ENCODE measurements around the gene DLX2. TPM values are rescaled to one million over a fixed set of nuclear protein-coding genes. Genes with fewer than 3 reads are reported as not detected.
"Not testable (repeated sequence)": the region's sequence is repeated elsewhere in the genome, so short reads cannot be mapped to it uniquely, and the experiment has no call there.

Gene DLX2
- total RNA-seq, 1 donor from 2014 or later = not detected

DNA sequence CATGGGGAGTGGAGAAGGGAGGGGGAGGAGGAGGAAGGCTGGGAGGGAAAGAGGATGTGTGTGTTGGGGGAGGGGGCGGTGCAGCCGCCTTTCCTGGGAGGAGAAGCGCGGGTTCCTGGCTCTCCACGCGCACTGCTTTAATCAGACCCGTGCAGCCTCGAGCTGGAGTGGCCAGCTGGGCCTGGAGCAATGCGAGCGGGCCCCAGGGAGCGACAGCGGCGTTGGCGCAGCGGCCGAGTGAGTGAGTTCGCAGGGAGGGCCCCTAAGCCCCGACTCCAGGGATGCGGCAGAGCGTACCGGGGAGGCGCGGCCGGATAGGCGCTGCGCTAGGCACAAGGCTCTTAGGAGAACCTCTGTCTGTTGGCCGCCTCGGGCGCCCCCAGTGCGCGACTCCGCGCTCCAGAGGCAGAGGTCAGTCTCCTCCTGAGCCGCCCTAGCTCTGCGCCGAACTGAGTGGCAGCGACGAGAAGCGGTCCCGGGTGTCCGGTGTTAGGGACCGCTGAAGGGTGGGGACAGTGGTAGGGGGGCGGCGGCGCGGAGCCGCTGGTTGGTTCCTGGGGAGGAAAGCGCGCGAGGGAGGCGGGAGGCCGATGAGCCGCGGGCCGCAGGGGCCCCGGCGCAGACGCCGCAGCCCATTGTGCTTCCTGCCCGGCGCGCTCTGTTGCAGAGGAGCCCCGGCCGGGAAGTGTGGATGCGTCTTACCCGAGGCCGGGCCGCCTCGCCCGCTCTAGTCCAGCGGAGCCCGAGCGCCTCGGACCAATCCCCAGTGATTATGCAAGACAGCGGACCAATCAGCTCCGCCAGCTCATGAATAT is 17.8 kb downstream of the DLX2 start:
- intact Hi-C loops (cut with micrococcal nuclease) = loop anchor here (5.0 kb wide), 4 partner anchors 193 to 378 kb away; partner anchors contain the start of genes ITGA6 and SLC25A12

DNA sequence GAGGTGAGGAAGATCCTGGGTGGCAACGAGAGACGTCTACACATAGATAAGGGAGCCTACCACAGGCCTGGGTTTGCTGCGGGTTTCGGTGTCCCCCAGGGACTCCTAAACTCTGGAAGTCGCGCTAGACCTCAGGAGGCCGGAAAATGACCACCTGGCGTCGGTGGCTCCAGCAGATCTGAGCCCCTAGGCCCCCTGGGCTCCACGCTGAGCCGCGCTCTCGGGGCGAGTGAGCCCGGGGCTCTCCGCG is 18.4 kb downstream of the DLX2 start:
- intact Hi-C loops (cut with micrococcal nuclease) = no loop called here

DNA sequence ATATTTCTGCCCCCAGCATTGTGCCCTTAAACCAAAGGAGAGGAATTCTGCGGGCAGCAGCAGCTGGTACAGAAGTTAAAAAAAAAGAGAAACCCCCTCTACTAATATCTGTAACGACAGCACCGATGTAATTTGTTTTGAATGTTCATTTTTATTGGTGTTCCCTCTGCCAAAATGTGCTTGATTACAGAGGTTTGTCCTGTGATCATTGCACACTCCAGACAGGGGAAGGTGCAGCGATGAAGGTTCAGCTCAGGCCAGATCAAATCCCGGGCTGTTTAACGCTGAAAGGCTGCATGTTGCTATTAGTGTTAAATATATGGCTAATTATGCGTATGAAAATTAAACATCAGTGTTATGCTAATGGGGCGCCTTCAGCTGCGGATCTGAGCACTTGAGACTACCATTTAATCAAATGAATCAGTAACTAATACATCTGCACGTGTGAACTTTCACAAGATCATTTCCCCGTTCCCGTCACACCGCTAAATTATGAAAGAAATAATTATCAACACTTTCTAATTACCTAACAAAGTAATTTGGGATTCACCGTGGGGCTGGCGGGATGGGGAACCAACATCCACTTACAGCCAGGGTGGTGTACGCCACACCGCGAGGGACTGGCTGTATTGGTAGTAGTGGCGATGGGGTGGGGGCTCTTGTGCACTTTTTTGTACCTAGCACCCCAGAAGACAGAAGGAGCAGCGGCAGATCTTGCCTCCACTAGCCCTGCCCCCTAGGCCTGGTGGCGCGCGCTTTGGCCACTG is 18.9 kb downstream of the DLX2 start:
- intact Hi-C loops (cut with micrococcal nuclease) = no loop called here

DNA sequence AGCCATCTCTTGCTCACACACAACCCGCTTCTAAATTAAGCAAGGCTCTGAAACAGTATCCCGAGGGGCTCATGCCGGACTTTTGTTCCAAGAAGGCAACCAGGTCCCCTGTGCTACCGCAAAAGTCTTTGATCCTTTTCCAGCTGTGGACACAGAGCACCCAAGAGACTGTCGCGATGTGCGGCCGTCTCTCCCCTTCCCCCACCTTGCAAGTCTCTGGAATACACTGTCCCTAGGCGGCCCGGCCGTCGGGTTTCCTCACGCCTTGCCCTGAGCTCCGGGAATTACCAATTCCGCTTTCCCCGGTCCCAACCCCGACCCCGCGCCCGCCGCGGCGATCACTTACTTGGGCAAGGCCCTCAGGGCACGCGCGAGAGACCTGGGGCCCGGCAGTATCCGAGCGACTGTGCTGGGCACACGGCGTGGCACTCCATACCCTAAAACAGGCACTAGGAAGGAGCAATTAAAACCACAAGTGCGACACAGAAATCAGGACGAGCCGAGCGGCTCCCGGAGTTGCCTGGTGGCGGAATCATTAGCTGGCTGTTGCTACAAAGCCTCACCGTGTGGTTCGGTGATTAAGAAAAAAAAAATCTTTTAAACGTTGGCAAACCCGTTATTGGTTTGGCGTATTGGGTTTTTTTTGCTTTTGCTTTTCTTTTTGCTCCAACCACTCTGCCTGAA is 19.6 kb downstream of the DLX2 start:
- intact Hi-C loops (cut with micrococcal nuclease) = no loop called here

DNA sequence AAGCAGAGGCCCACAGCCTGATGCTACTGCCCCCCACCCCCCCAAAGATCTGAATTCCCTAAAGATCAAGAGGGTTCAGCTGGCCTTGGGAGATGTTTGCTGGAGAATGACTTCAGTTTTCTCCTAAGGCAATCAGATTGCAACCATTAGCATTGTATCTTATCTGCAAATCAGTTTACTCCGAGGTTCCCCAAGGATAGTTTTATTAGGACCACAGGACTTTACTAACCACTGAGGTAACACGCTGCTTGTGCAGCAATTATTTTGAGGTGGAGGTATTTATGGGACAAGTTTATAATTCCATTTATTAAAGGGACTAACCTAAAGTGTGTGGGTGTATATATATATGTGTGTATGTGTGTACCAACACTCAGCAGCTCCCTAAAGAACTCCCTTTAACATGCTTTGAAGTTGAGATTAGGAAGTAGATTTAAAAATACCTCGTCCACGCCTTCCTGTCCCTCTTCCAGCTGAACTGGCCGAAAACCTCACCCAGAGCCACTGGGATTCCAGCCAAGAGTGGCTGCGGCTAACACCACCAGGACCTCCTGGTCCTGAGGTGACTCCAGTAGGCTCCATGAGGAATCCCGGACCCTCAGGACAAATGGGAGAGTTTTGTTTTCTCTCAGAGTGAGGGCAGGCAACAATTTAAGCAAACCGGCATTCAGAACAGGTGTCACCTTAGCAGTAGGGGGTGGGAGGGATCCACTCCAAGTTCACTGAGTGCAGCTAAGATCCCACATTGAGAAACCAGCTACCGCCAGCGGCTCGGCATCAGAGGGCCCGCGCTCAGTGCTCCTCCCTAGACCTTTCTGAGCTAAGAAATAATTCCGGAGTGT is 20.4 kb downstream of the DLX2 start:
- intact Hi-C loops (cut with micrococcal nuclease) = no loop called here

DNA sequence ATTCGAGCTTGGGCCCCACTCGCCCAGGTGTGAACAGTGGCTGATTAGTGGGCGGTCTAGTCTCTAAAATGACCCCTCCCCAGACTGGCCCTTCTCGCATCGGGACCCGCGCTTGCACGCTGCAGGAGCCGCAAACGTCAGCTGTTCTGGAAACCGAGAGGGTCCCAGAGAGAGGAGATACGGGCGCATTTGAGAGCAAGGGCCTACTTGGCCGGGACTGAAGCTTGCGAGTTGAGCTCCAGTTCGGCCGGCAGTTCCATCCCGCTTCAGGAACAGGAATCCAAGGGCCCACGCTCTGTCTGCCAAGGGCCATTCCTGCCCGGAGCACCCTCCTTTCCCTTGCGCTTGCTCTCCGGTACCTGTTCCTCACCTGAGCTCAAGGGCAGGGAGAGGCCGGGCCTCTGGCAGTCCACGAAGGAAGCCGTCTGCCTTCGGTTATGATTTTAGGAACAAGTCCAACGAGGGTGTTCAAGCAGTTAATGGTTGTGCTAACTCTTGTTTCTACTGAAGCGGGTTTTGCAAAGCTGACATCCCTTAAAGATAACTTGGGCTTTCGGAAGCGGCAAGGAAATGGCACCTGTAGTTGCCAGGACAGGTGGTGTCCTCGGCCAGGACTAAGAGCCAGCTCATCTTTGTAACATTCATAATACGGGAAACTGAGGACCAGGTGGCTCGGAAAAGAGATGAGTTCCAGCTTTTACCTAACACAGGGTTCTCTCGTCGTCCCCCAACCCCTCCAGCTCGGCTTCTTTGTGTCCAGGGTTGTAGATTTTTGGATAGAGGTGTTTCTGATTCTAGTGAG is 21.3 kb downstream of the DLX2 start:
- intact Hi-C loops (cut with micrococcal nuclease) = no loop called here

DNA sequence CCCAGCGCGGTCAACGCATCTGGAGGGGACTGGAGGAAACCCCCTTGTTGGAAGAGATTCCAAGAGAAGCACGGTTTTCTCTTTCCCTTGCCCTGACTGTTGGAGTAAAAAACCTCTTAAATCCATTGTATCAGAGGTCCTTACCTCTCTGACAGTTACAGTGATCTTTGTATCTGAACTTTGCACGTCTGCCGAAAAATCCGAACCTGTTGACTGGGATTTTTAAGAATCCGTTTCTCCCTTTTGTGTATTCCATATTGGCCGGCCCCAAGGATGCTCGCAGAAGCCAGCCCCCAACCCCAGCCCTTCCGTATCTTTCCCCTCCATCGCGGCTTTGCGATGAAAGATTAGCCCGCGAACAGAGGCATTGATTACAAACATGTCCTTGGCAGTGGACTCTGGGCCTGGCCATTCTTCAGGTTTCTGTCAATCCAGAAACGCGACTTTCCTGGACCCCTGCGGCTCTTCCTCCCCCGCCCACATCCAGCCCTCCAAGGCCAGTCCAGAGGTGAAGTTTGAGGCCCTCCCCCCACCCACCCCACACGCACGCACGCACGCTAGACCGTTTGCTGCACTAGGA is 22.0 kb downstream of the DLX2 start:
- intact Hi-C loops (cut with micrococcal nuclease) = no loop called here

DNA sequence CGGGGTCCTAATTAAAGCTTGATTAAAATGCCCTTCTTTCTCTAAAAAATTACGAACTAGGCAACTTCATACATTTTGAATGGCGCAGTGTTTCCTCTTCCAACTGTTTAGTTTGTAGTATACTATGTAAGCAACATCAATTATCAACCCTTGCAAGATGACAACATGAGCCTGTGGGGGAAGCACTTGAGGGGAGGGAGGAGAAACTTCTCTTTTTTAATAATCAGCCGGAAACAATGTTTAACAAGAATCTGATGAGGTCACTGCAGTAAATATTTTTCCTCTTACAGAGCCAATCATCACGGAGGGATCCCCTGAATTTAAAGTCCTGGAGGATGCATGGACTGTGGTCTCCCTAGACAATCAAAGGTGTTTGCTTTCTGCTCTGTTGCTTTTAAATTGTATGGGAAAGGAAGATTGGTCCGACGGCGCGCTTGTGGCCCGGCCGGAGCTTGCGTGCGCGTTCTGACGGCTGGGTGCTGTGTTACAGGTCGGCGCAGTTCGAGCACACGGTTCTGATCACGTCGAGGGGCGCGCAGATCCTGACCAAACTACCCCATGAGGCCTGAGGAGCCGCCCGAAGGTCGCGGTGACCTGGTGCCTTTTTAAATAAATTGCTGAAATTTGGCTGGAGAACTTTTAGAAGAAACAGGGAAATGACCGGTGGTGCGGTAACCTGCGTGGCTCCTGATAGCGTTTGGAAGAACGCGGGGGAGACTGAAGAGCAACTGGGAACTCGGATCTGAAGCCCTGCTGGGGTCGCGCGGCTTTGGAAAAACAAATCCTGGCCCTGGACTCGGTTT is 22.7 kb downstream of the DLX2 start:
- intact Hi-C loops (cut with micrococcal nuclease) = loop anchor here (5.0 kb wide), 1 partner anchor 138 kb away; no protein-coding TSS in a partner anchor

DNA sequence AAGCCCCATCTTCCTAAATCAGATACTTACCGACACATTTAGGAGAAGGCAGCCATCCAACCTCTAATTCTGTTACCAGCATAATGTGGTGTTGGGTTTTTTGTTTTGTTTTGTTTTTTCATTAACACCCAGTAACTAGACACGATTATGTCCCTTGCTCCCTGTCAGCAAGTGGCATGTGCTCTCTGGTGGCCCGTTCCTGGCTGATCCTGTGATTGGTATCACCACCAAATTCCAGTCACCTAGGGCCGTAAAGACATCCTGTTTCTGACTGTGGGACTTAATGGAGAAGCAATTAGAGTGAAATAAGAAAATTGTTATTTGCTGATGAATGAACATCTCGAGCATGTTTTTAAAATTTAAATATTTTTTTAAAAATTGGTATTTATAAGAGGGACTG is 23.3 kb downstream of the DLX2 start:
- intact Hi-C loops (cut with micrococcal nuclease) = loop anchor here (5.0 kb wide), 1 partner anchor 137 kb away; no protein-coding TSS in a partner anchor

DNA sequence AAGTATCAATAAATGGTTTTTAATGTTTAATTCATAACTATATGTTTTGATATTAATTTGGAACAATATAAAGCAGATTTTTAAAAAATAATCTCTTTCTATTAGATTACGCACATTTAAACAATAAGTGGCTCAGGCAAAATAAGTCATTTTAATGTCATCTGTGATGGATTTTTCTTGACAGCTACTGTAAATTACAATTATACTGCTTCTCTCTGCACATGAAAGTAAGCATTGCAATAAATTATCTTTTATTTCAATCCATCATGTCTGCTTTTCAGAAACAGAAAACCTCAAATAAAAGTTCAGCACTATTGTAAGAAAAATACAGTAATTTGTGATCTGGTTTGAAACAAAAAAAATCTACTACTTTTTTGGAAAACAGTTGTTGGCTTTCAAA is 28.4 kb downstream of the DLX2 start:
- intact Hi-C loops (cut with micrococcal nuclease) = loop anchor here (5.0 kb wide), 1 partner anchor 38 kb away; no protein-coding TSS in a partner anchor

DNA sequence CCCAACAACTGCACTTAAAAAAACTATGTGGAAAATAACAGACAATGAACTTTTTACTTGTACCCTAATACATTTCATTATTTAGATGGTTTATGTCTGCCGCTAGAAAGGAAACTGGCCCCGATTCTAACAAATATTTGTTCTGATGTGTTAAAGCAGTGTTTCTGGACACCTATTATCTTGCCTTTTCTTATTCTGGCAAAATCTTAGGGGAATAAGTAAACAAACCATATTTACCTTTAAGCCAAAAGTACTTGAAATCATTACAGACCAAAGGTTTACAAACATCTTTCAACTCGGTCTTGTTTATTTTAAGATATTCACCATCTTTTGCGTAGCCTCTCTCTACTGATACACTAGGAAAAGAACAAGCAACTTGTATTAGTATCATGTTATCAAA is 29.2 kb downstream of the DLX2 start:
- intact Hi-C loops (cut with micrococcal nuclease) = loop anchor here (5.0 kb wide), 1 partner anchor 39 kb away; no protein-coding TSS in a partner anchor

DNA sequence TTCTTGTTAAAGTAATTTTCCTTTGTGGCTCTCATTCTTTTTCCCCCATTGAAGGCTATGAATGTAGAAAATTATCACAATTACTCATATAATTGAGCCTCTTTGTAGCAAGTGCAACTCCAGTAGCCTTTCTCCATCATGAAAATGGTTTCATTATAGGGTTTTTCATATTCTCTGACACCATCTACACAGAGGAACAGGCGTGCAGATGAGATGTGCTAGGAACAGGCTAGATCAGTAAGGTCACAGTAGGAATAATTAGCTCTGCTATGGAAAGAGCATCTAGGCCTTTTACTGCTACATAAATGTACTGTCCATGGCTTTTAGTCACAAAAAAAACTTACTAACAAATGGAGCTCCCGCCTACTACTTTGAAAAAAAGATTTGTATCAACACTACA is 30.0 kb downstream of the DLX2 start:
- intact Hi-C loops (cut with micrococcal nuclease) = loop anchor here (5.0 kb wide), 1 partner anchor 40 kb away; no protein-coding TSS in a partner anchor

DNA sequence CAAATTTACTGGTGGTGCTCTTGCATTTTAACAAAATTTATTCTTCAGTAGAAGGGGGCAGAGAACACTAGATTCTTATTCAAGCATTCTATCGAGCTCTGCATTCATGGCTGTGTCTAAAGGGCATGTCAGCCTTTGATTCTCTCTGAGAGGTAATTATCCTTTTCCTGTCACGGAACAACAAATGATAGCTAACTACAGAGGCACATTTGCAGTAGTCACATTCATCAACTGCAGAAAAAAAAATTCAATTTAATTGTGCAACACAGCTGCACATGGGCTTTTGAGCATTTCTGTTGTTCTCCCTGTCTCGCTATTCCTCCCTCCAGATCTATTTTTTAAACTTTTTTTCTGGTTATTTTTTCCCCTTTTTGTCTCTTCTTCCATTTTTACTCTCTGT is 30.4 kb downstream of the DLX2 start:
- intact Hi-C loops (cut with micrococcal nuclease) = loop anchor here (5.0 kb wide), 1 partner anchor 40 kb away; no protein-coding TSS in a partner anchor

DNA sequence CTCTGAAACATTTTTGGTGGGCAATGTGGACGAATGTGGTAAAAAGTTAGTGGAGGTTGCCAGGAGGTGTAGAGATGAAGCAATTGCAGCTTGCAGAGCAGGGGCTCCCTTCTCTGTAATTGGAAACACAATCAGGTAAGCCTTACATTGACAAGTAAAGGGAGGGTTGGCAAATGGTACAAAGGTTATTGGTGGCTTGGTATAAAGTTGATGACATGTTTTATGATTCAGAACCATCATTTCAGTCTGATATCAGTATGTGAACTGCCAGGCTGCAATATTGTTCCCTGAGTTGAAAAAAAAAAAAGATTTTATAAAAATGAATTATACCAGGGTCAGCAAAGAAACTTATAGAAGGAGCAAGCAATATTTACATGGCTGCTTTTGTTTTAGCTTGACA is 31.8 kb downstream of the DLX2 start:
- intact Hi-C loops (cut with micrococcal nuclease) = loop anchor here (5.0 kb wide), 1 partner anchor 41 kb away; no protein-coding TSS in a partner anchor

DNA sequence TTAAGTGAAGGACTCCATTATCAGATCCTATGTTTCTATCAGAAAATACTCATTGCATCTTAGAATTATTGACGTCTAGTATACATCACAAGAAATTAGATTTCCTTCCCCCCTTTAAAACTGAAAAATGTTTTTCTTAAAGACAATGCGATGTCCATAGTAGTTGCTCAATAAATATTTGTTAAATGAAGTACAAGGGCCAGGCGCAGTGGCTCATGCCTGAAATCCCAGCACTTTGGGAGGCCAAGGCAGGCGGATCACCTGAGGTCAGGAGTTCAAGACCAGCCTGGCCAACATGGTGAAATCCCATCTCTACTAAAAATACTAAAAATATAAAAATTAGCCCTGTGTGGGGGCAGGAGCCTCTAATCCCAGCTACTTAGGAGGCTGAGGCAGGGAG is 34.8 kb downstream of the DLX2 start:
- intact Hi-C loops (cut with micrococcal nuclease) = not testable (repeated sequence)

DNA sequence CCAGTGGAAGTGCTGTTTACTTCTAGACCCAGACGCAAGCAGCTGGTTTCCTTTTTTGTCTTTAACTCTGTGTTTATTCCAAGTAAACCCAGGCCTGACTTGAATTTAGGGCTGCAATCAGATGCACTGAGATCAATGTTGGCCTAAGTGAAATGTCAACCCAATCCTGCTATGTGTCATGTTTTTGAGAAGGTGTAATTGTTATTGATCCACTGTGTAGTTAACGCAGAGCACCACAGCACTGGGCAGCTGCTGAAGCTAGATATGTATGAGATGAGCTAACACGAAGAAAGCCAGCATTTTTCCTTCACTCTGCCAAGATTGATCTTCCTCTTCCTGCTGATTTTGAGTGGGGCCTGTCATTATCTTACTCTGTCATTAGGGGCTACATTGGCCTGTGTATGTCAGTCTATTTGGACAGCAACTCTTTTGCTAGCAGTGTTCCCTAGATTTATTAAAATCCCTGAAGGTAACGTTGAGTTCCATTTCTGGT is 36.3 kb downstream of the DLX2 start:
- intact Hi-C loops (cut with micrococcal nuclease) = no loop called here

DNA sequence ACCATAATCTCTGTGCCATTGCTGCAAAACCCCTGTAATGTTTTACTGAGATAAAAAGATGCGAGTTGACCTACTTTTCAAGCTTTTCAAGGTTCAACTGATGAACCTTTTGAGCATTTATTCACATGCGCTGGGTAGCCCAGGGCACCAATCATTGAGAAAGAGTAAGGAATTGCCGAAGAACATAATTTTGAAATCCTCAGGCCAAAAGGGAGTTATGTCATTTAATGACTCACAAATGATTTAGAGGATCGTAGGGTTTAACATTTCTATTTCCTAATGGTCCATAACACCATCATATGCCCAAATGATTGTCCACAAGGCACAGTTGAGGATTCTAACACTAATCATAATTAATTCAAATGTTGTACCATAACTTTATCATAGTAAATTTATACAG is 37.6 kb downstream of the DLX2 start:
- intact Hi-C loops (cut with micrococcal nuclease) = no loop called here

DNA sequence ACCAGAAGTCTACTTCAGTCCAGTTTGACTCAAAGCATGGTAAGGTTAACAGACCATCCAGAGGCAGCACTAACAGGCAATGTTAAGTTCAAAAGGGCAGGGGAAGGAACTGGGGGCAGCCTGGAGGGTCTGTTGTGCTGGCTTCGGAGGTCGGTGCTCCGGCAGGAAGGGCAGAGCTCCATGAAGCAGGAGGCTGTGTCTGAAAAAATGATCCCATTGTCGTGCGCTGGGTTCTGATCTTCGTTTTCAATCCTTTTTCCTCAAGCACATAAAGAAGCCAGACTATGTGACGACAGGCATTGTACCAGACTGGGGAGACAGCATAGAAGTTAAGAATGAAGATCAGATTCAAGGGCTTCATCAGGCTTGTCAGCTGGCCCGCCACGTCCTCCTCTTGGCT is 39.3 kb downstream of the DLX2 start:
- intact Hi-C loops (cut with micrococcal nuclease) = no loop called here
